CD4-positive, alpha-beta memory T cell (primary cell): ENCODE data around the gene CROCC2. TPM values are rescaled to one million over a fixed set of nuclear protein-coding genes. Genes with fewer than 3 reads are reported as not detected.

ENCODE experiments used
- CTCF ChIA-PET: fragments of 350-600 bp; sonication (Branson Sonifier 250); formaldehyde crosslinking; loops from one replicate; lab custom pipeline; 2021; ENCODE audit warnings: inconsistent platforms; ENCODE audit not compliant: partially characterized antibody; lab: Charles Lee
- POLR2A ChIA-PET: fragments of 350-600 bp; sonication (Branson Sonifier 250); formaldehyde crosslinking; loops from one replicate; lab custom pipeline; 2021; ENCODE audit not compliant: partially characterized antibody; lab: Charles Lee
- DNase-seq, 5 donors: peaks; one replicate each; pipeline versions ENCODE4 v3.0.0 to v3.0.0-alpha.2; 2020 to 2022; ENCODE audit warnings: mixed read lengths in 1 of 5
- H3K27ac ChIP-seq: one replicate; pipeline ENCODE4 v1.7.0; 2013; ENCODE audit warnings: low read depth, low read length
- H3K27me3 ChIP-seq: 2 replicates; pipeline ENCODE4 v1.7.0; 2013; ENCODE audit warnings: mild to moderate bottlenecking, low read length, moderate library complexity; ENCODE audit not compliant: insufficient read depth
- H3K36me3 ChIP-seq: 2 replicates; pipeline ENCODE4 v1.7.0; 2013; ENCODE audit warnings: mild to moderate bottlenecking, low read length, moderate library complexity; ENCODE audit not compliant: insufficient read depth
- H3K4me1 ChIP-seq: 2 replicates; pipeline ENCODE4 v1.7.0; 2013; ENCODE audit warnings: mild to moderate bottlenecking, low read length, moderate library complexity; ENCODE audit not compliant: insufficient read depth
- H3K4me3 ChIP-seq, 2 donors: one replicate each; pipeline ENCODE4 v1.7.0; 2013; ENCODE audit warnings: low read length in 2 of 2, mild to moderate bottlenecking in 1 of 2
- H3K9me3 ChIP-seq, 2 donors: one replicate each; pipeline ENCODE4 v1.7.0; 2013; ENCODE audit warnings: low read length in 2 of 2, control low read depth in 1 of 2; ENCODE audit not compliant: control insufficient read depth in 1 of 2
- H3K27ac Mint-ChIP-seq, 7 donors: one replicate each; pipeline ENCODE4 v1.8.0; 2020 to 2021; ENCODE audit warnings: mixed read lengths in 7 of 7, mild to moderate bottlenecking in 6 of 7, inconsistent platforms in 3 of 7, moderate library complexity in 3 of 7
- H3K27me3 Mint-ChIP-seq, 2 donors: one replicate each; pipeline ENCODE4 v1.8.0; 2020 to 2021; ENCODE audit warnings: mixed read lengths in 2 of 2
- H3K36me3 Mint-ChIP-seq, 2 donors: one replicate each; pipeline ENCODE4 v1.8.0; 2020 to 2021; ENCODE audit warnings: mixed read lengths in 2 of 2, inconsistent platforms in 1 of 2, mild to moderate bottlenecking in 1 of 2
- H3K4me1 Mint-ChIP-seq, 4 donors: one replicate each; pipeline ENCODE4 v1.8.0; 2020 to 2021; ENCODE audit warnings: mixed read lengths in 4 of 4, mild to moderate bottlenecking in 1 of 4
- H3K4me3 Mint-ChIP-seq, 8 donors: one replicate each; pipeline ENCODE4 v1.8.0; 2020 to 2021; ENCODE audit warnings: mixed read lengths in 8 of 8, mild to moderate bottlenecking in 7 of 8, moderate library complexity in 6 of 8, inconsistent platforms in 3 of 8
- H3K9me3 Mint-ChIP-seq, 8 donors: one replicate each; pipeline ENCODE4 v1.8.0; 2020 to 2021; ENCODE audit warnings: mixed read lengths in 8 of 8, mild to moderate bottlenecking in 5 of 8, inconsistent platforms in 3 of 8, moderate library complexity in 1 of 8
- intact Hi-C: fragments of 100-400 bp; cut with micrococcal nuclease; formaldehyde crosslinking; loops from one replicate; pipeline ENCODE4 v1.15.1; 2023
- polyA plus RNA-seq, 2 donors: library from polyadenylated mRNA; unstranded; fragments of 300-500 nt; fragmentation: Illumina TruSeq; gene quantifications; one replicate each; pipeline ENCODE4 v1.2.3, GENCODE V29; 2021
- total RNA-seq, 2 experiments: library from RNA; stranded (reverse); gene quantifications; one replicate each; pipeline ENCODE4 v1.2.3, GENCODE V29; 2021

The CROCC2 gene
- total and polyA plus RNA-seq, 4 experiments from 2014 or later = not detected

- Mint-ChIP-seq H3K36me3 (no peaks in the 10 kb centered on the region), H3K9me3 (no peaks in the 10 kb centered on the region), H3K27me3 (peaks cover 2 to 7% of the 10 kb centered on the region in 2 donors), H3K4me3 (no peak overlapping the region), H3K27ac (no peak overlapping the region), H3K4me1 (no peaks in the 10 kb centered on the region)
- ChIA-PET POLR2A (no interaction called here), CTCF (no interaction called here)
- intact Hi-C loops = no loop called here
- no peak overlapping the region for H3K4me3 ChIP-seq
- no peak for DNase-seq
- H3K4me1 ChIP-seq = no peaks in the 10 kb centered on the region
- H3K9me3 ChIP-seq = no peaks in the 10 kb centered on the region
- H3K36me3 ChIP-seq = no peaks in the 10 kb centered on the region
- H3K27ac ChIP-seq = no peak overlapping the region
- H3K27me3 ChIP-seq = no peaks in the 10 kb centered on the region
Observed at GRCh38 chr2:240957656-240958365, 51.7 kb downstream of the CROCC2 start.

GRCh38 chr2:240958366-240959213 lies 52.5 kb downstream of the CROCC2 start:
- Mint-ChIP-seq H3K36me3 (no peaks in the 10 kb centered on the region), H3K4me1 (no peaks in the 10 kb centered on the region), H3K9me3 (no peaks in the 10 kb centered on the region), H3K27ac (no peak overlapping the region), H3K27me3 (peaks cover 2 to 7% of the 10 kb centered on the region in 2 donors), H3K4me3 (no peak overlapping the region)
- Histone ChIP-seq H3K4me1 (no peaks in the 10 kb centered on the region), H3K27ac (no peak overlapping the region), H3K4me3 (no peak overlapping the region), H3K9me3 (no peaks in the 10 kb centered on the region), H3K36me3 (no peaks in the 10 kb centered on the region), H3K27me3 (no peaks in the 10 kb centered on the region)
- no peak for DNase-seq
- intact Hi-C loops = no loop called here
- ChIA-PET CTCF (no interaction called here), POLR2A (no interaction called here)

- H3K4me1 ChIP-seq = no peaks in the 10 kb centered on the region
- Mint-ChIP-seq H3K27me3 (peaks cover 2 to 8% of the 10 kb centered on the region in 2 donors), H3K36me3 (no peaks in the 10 kb centered on the region), H3K27ac (peak overlapping the region in 1 of 7 donors; percentile 64), H3K4me3 (no peak overlapping the region), H3K4me1 (no peaks in the 10 kb centered on the region), H3K9me3 (no peaks in the 10 kb centered on the region)
- H3K27ac ChIP-seq = no peak overlapping the region
- DNase-seq = no peak
- H3K9me3 ChIP-seq = no peaks in the 10 kb centered on the region
- no peak overlapping the region for H3K4me3 ChIP-seq
- no peaks in the 10 kb centered on the region for H3K27me3 ChIP-seq
- CTCF ChIA-PET = no interaction called here
- no peaks in the 10 kb centered on the region for H3K36me3 ChIP-seq
- intact Hi-C loops = no loop called here
- POLR2A ChIA-PET = no interaction called here
Observed at GRCh38 chr2:240959214-240959940, 53.2 kb downstream of the CROCC2 start.

GRCh38 chr2:240959941-240960308 lies 53.8 kb downstream of the CROCC2 start:
- H3K27me3 ChIP-seq = no peaks in the 10 kb centered on the region
- ChIA-PET POLR2A (no interaction called here), CTCF (no interaction called here)
- Mint-ChIP-seq H3K4me1 (no peaks in the 10 kb centered on the region), H3K36me3 (no peaks in the 10 kb centered on the region), H3K4me3 (no peak overlapping the region), H3K9me3 (no peaks in the 10 kb centered on the region), H3K27me3 (peaks cover 2 to 7% of the 10 kb centered on the region in 2 donors), H3K27ac (no peak overlapping the region)
- H3K9me3 ChIP-seq = no peaks in the 10 kb centered on the region
- no peak overlapping the region for H3K27ac ChIP-seq
- H3K4me1 ChIP-seq = no peaks in the 10 kb centered on the region
- no peak overlapping the region for H3K4me3 ChIP-seq
- no peak for DNase-seq
- no peaks in the 10 kb centered on the region for H3K36me3 ChIP-seq
- intact Hi-C loops = no loop called here

GRCh38 chr2:240960309-240960970 lies 54.3 kb downstream of the CROCC2 start:
- H3K4me1 Mint-ChIP-seq = no peaks in the 10 kb centered on the region
- no peak overlapping the region for H3K27ac Mint-ChIP-seq
- ChIA-PET POLR2A (no interaction called here), CTCF (no interaction called here)
- no peaks in the 10 kb centered on the region for H3K36me3 Mint-ChIP-seq
- DNase-seq = no peak
- no peaks in the 10 kb centered on the region for H3K9me3 Mint-ChIP-seq
- intact Hi-C loops = no loop called here
- Histone ChIP-seq H3K27ac (no peak overlapping the region), H3K36me3 (no peaks in the 10 kb centered on the region), H3K27me3 (no peaks in the 10 kb centered on the region), H3K4me3 (no peak overlapping the region), H3K4me1 (no peaks in the 10 kb centered on the region), H3K9me3 (no peaks in the 10 kb centered on the region)
- H3K27me3 Mint-ChIP-seq = peaks cover 2 to 7% of the 10 kb centered on the region in 2 donors
- no peak overlapping the region for H3K4me3 Mint-ChIP-seq

GRCh38 chr2:240960971-240961876 lies 55.1 kb downstream of the CROCC2 start:
- H3K4me1 Mint-ChIP-seq = no peaks in the 10 kb centered on the region
- CTCF ChIA-PET = no interaction called here

More at GRCh38 chr2:240960971-240961876, 55.1 kb downstream of the CROCC2 start:
- Histone ChIP-seq H3K27ac (no peak overlapping the region), H3K4me3 (no peak overlapping the region), H3K9me3 (no peaks in the 10 kb centered on the region), H3K27me3 (no peaks in the 10 kb centered on the region), H3K36me3 (no peaks in the 10 kb centered on the region), H3K4me1 (no peaks in the 10 kb centered on the region)
- Mint-ChIP-seq H3K9me3 (no peaks in the 10 kb centered on the region), H3K4me3 (no peak overlapping the region), H3K27ac (no peak overlapping the region), H3K27me3 (peaks cover under 1 to 7% of the 10 kb centered on the region in 2 donors), H3K36me3 (no peaks in the 10 kb centered on the region)
- POLR2A ChIA-PET = no interaction called here
- intact Hi-C loops = no loop called here
- no peak for DNase-seq
